NT2/D1 (cell line): ENCODE measurements around the gene LTBP4.

Experiments
- SUZ12 ChIP-seq: IDR thresholded peaks from 2 replicates; pipeline ENCODE4 v1.6.1; 2011; ENCODE audit not compliant: insufficient read length, insufficient read depth; ENCODE audit errors: extremely low read depth
- ZNF274 ChIP-seq: IDR thresholded peaks from 2 replicates; pipeline ENCODE4 v1.6.1; 2011; ENCODE audit warnings: mild to moderate bottlenecking, low read depth, low read length

DNA sequence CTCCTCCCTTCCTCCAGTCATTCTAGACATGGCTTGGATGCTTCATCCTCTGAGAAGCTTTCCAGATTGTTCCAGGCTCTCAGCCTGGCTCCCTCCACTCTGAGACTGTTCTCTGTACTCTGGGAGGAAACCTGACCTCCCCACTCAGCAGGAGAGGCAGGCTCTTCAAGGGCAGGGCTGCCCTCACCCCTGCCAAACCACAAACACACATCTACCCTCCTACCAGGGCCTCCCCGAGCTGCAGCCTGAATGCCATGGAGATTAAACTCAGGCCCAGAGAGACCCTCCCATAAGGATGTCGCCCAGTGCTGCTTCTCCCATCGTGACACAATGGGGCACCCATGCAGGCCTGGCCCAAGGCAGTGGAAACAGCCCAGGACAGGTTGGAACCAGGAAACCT, 73.1 kb downstream of the LTBP4 start:
- TF ChIP-seq ZNF274: no peak
- no peak for TF ChIP-seq SUZ12
